ENCODE results near the gene MMEL1. TPM values are rescaled to one million over a fixed set of nuclear protein-coding genes. Genes with fewer than 3 reads are reported as not detected.
A peak's percentile ranks its signal among the peaks of the same experiment; 100 is the strongest.

The MMEL1 gene
- total and polyA plus RNA-seq, 2 of the 13 experiments (the other 11 are each of a cell fraction or from before 2014, with no cell fraction given), result 0.48 TPM; not detected in 1

GRCh38 chr1:2631136-2632050, 1.4 kb downstream of the MMEL1 start (continued):
- TF ChIP-seq ZNF180 (CRISPR knock-in tag; IDR thresholded peaks at IDR 0.05; ENCODE audit: borderline replicate concordance, low read depth) (no peak), TARDBP (CRISPR knock-in tag; IDR thresholded peaks at IDR 0.05) (no peak), ERF (CRISPR knock-in tag; IDR thresholded peaks at IDR 0.05) (peak; percentile 35; the same call in 1 of the 2 replicates), ZBTB8A (CRISPR knock-in tag; IDR thresholded peaks at IDR 0.05; ENCODE audit: borderline replicate concordance, low read depth) (no peak), HINFP (CRISPR knock-in tag; IDR thresholded peaks at IDR 0.05; ENCODE audit: low read depth) (no peak), MED1 (CRISPR knock-in tag; IDR thresholded peaks at IDR 0.05) (0 out of 2 replicates have a peak, but pooled peaks have one; percentile 25), MAFK (conservative IDR thresholded peaks at IDR 0.05 in 1 of 2, IDR thresholded peaks at IDR 0.05 in 1 of 2; ENCODE audit: low read length in 2 of 2) (no peak), MAX (IDR thresholded peaks at IDR 0.05) (peak; percentile 64; the same call in 1 of the 2 replicates), NFKB2 (CRISPR knock-in tag; IDR thresholded peaks at IDR 0.05; ENCODE audit: borderline replicate concordance) (no peak), KDM2A (CRISPR knock-in tag; IDR thresholded peaks at IDR 0.05; ENCODE audit: borderline replicate concordance, low read depth) (0 out of 2 replicates have a peak, but pooled peaks have one; percentile 43), TFDP1 (CRISPR knock-in tag; IDR thresholded peaks at IDR 0.05; ENCODE audit: borderline replicate concordance) (peak; percentile 81; the same call in 1 of the 2 replicates), NFE2L2 (IDR thresholded peaks at IDR 0.05; ENCODE audit: low read length) (no peak), KLF6 (CRISPR knock-in tag; IDR thresholded peaks at IDR 0.05) (no peak), MEF2D (CRISPR knock-in tag; IDR thresholded peaks at IDR 0.05) (no peak), IRF2 (CRISPR knock-in tag; IDR thresholded peaks at IDR 0.05) (0 out of 2 replicates have a peak, but pooled peaks have one; percentile 18), MBNL3 (CRISPR knock-in tag; conservative IDR thresholded peaks at IDR 0.05) (no peak), ZNF17 (CRISPR knock-in tag; IDR thresholded peaks at IDR 0.05) (no peak), ATF2 (CRISPR knock-in tag; IDR thresholded peaks at IDR 0.05) (no peak), ZNF574 (CRISPR knock-in tag; IDR thresholded peaks at IDR 0.05) (peak; percentile 27; the same call in 1 of the 2 replicates), ZBTB7B (CRISPR knock-in tag; IDR thresholded peaks at IDR 0.05) (0 out of 2 replicates have a peak, but pooled peaks have one; percentile 22), GLMP (CRISPR knock-in tag; IDR thresholded peaks at IDR 0.05; ENCODE audit: borderline replicate concordance) (no peak)

Data from HepG2 (cell line).